Neural cell (in vitro differentiated cells): Measurements from ENCODE around the gene ACBD6. TPM values are rescaled to one million over a fixed set of nuclear protein-coding genes. Genes with fewer than 3 reads are reported as not detected.

Experiments used
- H2AFZ ChIP-seq: fragments of 200-600, 300-800 bp; sonication (generic), shearing (Covaris generic); 2 replicates; pipeline ENCODE4 v1.6.0; 2014; ENCODE audit warnings: low read depth, mild to moderate bottlenecking, antibody characterized with exemption, low read length, moderate library complexity
- H3F3A ChIP-seq: fragments of 200-600 bp; shearing (Covaris generic); 2 replicates; pipeline ENCODE4 v1.6.1; 2016; ENCODE audit warnings: mild to moderate bottlenecking, moderate library complexity, mixed read lengths, antibody characterized with exemption, low read length; ENCODE audit not compliant: insufficient read depth, poor library complexity, severe bottlenecking
- H3K27ac ChIP-seq: fragments of 200-600, 300-800 bp; sonication (generic), shearing (Covaris generic); 2 replicates; pipeline ENCODE4 v1.5.1; 2014; ENCODE audit warnings: mild to moderate bottlenecking, low read length, moderate library complexity
- H3K27me3 ChIP-seq: fragments of 300-800, 200-600 bp; sonication (generic), shearing (Covaris generic); 2 replicates; pipeline ENCODE4 v1.6.0; 2014; ENCODE audit warnings: mild to moderate bottlenecking, low read depth, low read length, moderate library complexity; ENCODE audit not compliant: insufficient read depth
- H3K36me3 ChIP-seq: fragments of 300-800, 200-600 bp; sonication (generic), shearing (Covaris generic); 2 replicates; pipeline ENCODE4 v1.5.1; 2014; ENCODE audit warnings: mild to moderate bottlenecking, antibody characterized with exemption, low read length, moderate library complexity; ENCODE audit not compliant: insufficient read depth
- H3K4me2 ChIP-seq: fragments of 300-800, 200-600 bp; sonication (generic), shearing (Covaris generic); 2 replicates; pipeline ENCODE4 v1.6.0; 2014; ENCODE audit warnings: mild to moderate bottlenecking, low read length
- H3K4me3 ChIP-seq: fragments of 300-800, 200-600 bp; sonication (generic), shearing (Covaris generic); 2 replicates; pipeline ENCODE4 v1.5.1; 2014; ENCODE audit warnings: mild to moderate bottlenecking, low read length, moderate library complexity
- H3K79me2 ChIP-seq: fragments of 200-600 bp; shearing (Covaris generic); replicated peaks from 2 replicates; pipeline ENCODE4 v1.6.0; 2014; ENCODE audit warnings: mild to moderate bottlenecking, low read length, moderate library complexity; ENCODE audit not compliant: insufficient read depth
- H3K9ac ChIP-seq: fragments of 300-800, 200-600 bp; sonication (generic), shearing (Covaris generic); 2 replicates; pipeline ENCODE4 v1.6.1; 2016; ENCODE audit warnings: mild to moderate bottlenecking, low read length, mixed read lengths
- H3K9me2 ChIP-seq: fragments of 200-600 bp; shearing (Covaris generic); 2 replicates; pipeline ENCODE4 v1.6.1; 2016; ENCODE audit warnings: mild to moderate bottlenecking, low read length, mixed read lengths; ENCODE audit not compliant: insufficient read depth
- H3K9me3 ChIP-seq: fragments of 200-600, 300-800 bp; sonication (generic), shearing (Covaris generic); 2 replicates; pipeline ENCODE4 v1.6.1; 2016; ENCODE audit warnings: mild to moderate bottlenecking, mixed run types, low read length, moderate library complexity, mixed read lengths
- H4K20me1 ChIP-seq: fragments of 200-600 bp; shearing (Covaris generic); 2 replicates; pipeline ENCODE4 v1.6.1; 2016; ENCODE audit warnings: mild to moderate bottlenecking, mixed run types; ENCODE audit not compliant: insufficient read depth
- CTCF ChIP-seq: fragments of 450-650 bp; IDR thresholded peaks from 2 replicates; pipeline ENCODE4 v1.5.1; 2014; ENCODE audit warnings: antibody characterized with exemption, mild to moderate bottlenecking, moderate library complexity; ENCODE audit not compliant: poor library complexity, severe bottlenecking
- EP300 ChIP-seq: fragments of 450-650 bp; conservative IDR thresholded peaks from 2 replicates; pipeline ENCODE4 v1.6.1; 2014; ENCODE audit warnings: antibody characterized with exemption, mild to moderate bottlenecking, moderate library complexity; ENCODE audit not compliant: poor library complexity, severe bottlenecking
- EZH2 ChIP-seq: fragments of 200-600, 300-800 bp; shearing (Covaris generic), sonication (generic); IDR thresholded peaks from 2 replicates; pipeline ENCODE4 v1.6.1; 2014; ENCODE audit warnings: antibody characterized with exemption, low read length, borderline replicate concordance, mild to moderate bottlenecking; ENCODE audit not compliant: insufficient read depth, poor library complexity, severe bottlenecking
- MXI1 ChIP-seq: fragments of 450-650 bp; conservative IDR thresholded peaks from 2 replicates; pipeline ENCODE4 v1.6.1; 2014; ENCODE audit warnings: antibody characterized with exemption, mild to moderate bottlenecking; ENCODE audit not compliant: poor library complexity, severe bottlenecking
- POLR2AphosphoS5 ChIP-seq: IDR thresholded peaks from 2 replicates; pipeline ENCODE4 v1.6.1; 2012
- RAD21 ChIP-seq: fragments of 450-650 bp; conservative IDR thresholded peaks from 2 replicates; pipeline ENCODE4 v1.6.1; 2014; ENCODE audit warnings: antibody characterized with exemption, mild to moderate bottlenecking, moderate library complexity
- REST ChIP-seq: IDR thresholded peaks from 2 replicates; pipeline ENCODE4 v1.6.1; 2012; ENCODE audit warnings: borderline replicate concordance
- SMC3 ChIP-seq: fragments of 450-650 bp; conservative IDR thresholded peaks from 2 replicates; pipeline ENCODE4 v1.6.1; 2014; ENCODE audit warnings: antibody characterized with exemption, mild to moderate bottlenecking, moderate library complexity; ENCODE audit not compliant: poor library complexity
- TAF1 ChIP-seq: IDR thresholded peaks from 2 replicates; pipeline ENCODE4 v1.6.1; 2012; ENCODE audit warnings: low read depth
- polyA plus RNA-seq: library from polyadenylated mRNA; depleted of rRNA; stranded (reverse); fragments of >200 nt; gene quantifications from 2 replicates; pipeline ENCODE4 v1.2.3, GENCODE V29; 2014

Gene ACBD6
- polyA plus RNA-seq, 1 donor from 2014 or later, result 92.4 TPM

GRCh38 chr1:180312926-180313325 lies 189.5 kb downstream of the ACBD6 start:
- Histone ChIP-seq H3K9me2 (no peaks in the 10 kb centered on the region), H3F3A (no peaks in the 10 kb centered on the region), H4K20me1 (no peaks in the 10 kb centered on the region), H3K4me2 (no peak overlapping the region), H3K9ac (no peak overlapping the region), H3K27me3 (no peaks in the 10 kb centered on the region), H3K9me3 (no peaks in the 10 kb centered on the region), H2AFZ (no peak overlapping the region), H3K27ac (no peak overlapping the region), H3K36me3 (no peaks in the 10 kb centered on the region), H3K4me3 (no peak overlapping the region), H3K79me2 (no peaks in the 10 kb centered on the region)
- no peak for TF ChIP-seq EZH2
- TF ChIP-seq RAD21, result no peak
- no peak for TF ChIP-seq REST
- no peak for TF ChIP-seq POLR2AphosphoS5
- no peak for TF ChIP-seq MXI1
- no peak for TF ChIP-seq SMC3
- no peak for TF ChIP-seq TAF1
- no peak for TF ChIP-seq EP300
- TF ChIP-seq CTCF, result no peak

- H3K4me2 ChIP-seq, result no peak overlapping the region
Measured at GRCh38 chr1:180311011-180311730, 191.2 kb downstream of the ACBD6 start.

More at GRCh38 chr1:180311011-180311730, 191.2 kb downstream of the ACBD6 start:
- no peak for TF ChIP-seq TAF1
- no peak for TF ChIP-seq EZH2
- no peak for TF ChIP-seq CTCF
- TF ChIP-seq SMC3, result no peak
- no peak for TF ChIP-seq EP300
- no peak for TF ChIP-seq RAD21
- no peak for TF ChIP-seq REST
- no peak for TF ChIP-seq MXI1
- TF ChIP-seq POLR2AphosphoS5, result no peak
- no peaks in the 10 kb centered on the region for H3K79me2 ChIP-seq
- H2AFZ ChIP-seq, result no peak overlapping the region
- no peaks in the 10 kb centered on the region for H3K9me2 ChIP-seq
- H3K27me3 ChIP-seq, result no peaks in the 10 kb centered on the region
- no peak overlapping the region for H3K4me3 ChIP-seq
- H3K9ac ChIP-seq, result no peak overlapping the region
- no peak overlapping the region for H3K27ac ChIP-seq
- H3K36me3 ChIP-seq, result no peaks in the 10 kb centered on the region
- H4K20me1 ChIP-seq, result no peaks in the 10 kb centered on the region
- H3K9me3 ChIP-seq, result no peaks in the 10 kb centered on the region
- no peaks in the 10 kb centered on the region for H3F3A ChIP-seq
